Neutrophil (primary cell): ENCODE data around the gene HMGCL.
"Not testable (repeated sequence)": the region's sequence is repeated elsewhere in the genome, so short reads cannot be mapped to it uniquely, and the experiment has no call there.

ENCODE experiments used
- H3K27ac ChIP-seq: fragments of 200-600 bp; sonication (generic); 2 replicates; pipeline ENCODE4 v1.5.1; 2016; ENCODE audit warnings: mild to moderate bottlenecking, moderate library complexity
- H3K27me3 ChIP-seq: fragments of 200-600 bp; sonication (generic); 2 replicates; pipeline ENCODE4 v1.6.0; 2016; ENCODE audit warnings: mild to moderate bottlenecking
- H3K36me3 ChIP-seq: fragments of 200-600 bp; sonication (generic); 2 replicates; pipeline ENCODE4 v1.5.1; 2017
- H3K4me1 ChIP-seq, 2 experiments: fragments of 200-600 bp in 1 of 2; sonication (generic) in 1 of 2; 1 replicate in 1 of 2; 2 replicates in 1 of 2; pipeline versions ENCODE4 v1.5.1 to v1.6.1; 2013 to 2016; ENCODE audit warnings: low read depth in 1 of 2, low read length in 1 of 2, mild to moderate bottlenecking in 1 of 2, moderate library complexity in 1 of 2; ENCODE audit not compliant: control insufficient read depth in 1 of 2, insufficient read depth in 1 of 2
- H3K4me3 ChIP-seq, 2 experiments: fragments of 200-600 bp in 1 of 2; sonication (generic) in 1 of 2; 1 replicate in 1 of 2; 2 replicates in 1 of 2; pipeline ENCODE4 v1.5.1; 2013 to 2016; ENCODE audit warnings: low read depth in 1 of 2, low read length in 1 of 2, mild to moderate bottlenecking in 1 of 2, moderate library complexity in 1 of 2
- H3K9me3 ChIP-seq: fragments of 200-600 bp; sonication (generic); 2 replicates; pipeline ENCODE4 v1.5.1; 2016
- TF ChIP-seq, protein P1 (sequence below): fragments of 200-600 bp; sonication (generic); IDR thresholded peaks from 2 replicates; pipeline ENCODE4 v1.5.1; 2016; ENCODE audit warnings: antibody characterized with exemption

Gene HMGCL

DNA sequence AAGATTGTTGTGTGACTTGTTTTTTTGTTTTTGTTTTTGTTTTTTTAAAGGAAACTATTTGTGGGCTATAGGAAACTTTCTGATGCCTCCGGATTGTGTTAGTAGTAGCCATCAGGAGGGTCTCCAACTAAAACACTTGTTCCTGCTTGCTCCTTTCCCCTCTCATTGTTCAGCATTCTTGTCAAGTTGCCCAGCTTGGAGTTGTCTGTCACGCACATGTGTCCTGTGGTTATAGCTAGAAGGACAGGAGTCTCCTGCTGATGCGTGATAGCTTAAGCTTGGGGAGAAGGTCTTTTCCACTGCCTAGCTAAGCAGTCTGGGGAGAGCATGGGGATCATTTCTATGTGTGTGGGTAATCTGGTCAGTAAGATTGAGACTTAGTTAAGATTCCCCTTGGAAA, 37.5 kb downstream of the HMGCL start:
- Histone ChIP-seq H3K4me3 (no peak overlapping the region), H3K9me3 (no peaks in the 10 kb centered on the region), H3K27ac (no peak overlapping the region), H3K27me3 (no peaks in the 10 kb centered on the region), H3K36me3 (peaks cover 43% of the 10 kb centered on the region), H3K4me1 (peaks cover 20 to 23% of the 10 kb centered on the region in 2 experiments)
- TF ChIP-seq, protein P1, sequence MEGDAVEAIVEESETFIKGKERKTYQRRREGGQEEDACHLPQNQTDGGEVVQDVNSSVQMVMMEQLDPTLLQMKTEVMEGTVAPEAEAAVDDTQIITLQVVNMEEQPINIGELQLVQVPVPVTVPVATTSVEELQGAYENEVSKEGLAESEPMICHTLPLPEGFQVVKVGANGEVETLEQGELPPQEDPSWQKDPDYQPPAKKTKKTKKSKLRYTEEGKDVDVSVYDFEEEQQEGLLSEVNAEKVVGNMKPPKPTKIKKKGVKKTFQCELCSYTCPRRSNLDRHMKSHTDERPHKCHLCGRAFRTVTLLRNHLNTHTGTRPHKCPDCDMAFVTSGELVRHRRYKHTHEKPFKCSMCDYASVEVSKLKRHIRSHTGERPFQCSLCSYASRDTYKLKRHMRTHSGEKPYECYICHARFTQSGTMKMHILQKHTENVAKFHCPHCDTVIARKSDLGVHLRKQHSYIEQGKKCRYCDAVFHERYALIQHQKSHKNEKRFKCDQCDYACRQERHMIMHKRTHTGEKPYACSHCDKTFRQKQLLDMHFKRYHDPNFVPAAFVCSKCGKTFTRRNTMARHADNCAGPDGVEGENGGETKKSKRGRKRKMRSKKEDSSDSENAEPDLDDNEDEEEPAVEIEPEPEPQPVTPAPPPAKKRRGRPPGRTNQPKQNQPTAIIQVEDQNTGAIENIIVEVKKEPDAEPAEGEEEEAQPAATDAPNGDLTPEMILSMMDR: no peak

DNA sequence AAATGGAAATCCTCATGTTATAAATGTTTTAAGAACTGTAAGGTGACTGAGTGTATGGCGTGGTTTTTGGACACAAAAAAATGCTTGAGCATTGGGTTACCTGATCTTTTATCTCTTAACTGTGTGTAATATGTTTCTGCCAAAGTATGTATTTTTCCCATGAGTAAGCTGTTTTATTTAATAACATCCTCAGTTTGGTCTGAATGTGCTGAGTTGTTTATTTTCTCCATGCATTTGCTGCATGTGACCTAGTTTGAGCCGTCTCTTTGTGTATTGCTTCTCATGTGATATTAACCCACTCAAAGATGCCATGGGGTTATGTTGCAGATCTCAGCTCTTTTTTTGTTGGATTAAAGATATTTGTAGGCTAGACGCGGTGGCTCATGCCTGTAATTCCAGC, 40.4 kb downstream of the HMGCL start:
- H3K27ac ChIP-seq: no peak overlapping the region
- no peaks in the 10 kb centered on the region for H3K27me3 ChIP-seq
- TF ChIP-seq, protein P1: no peak
- H3K36me3 ChIP-seq: peaks cover 47% of the 10 kb centered on the region
- H3K9me3 ChIP-seq: no peaks in the 10 kb centered on the region
- no peak overlapping the region for H3K4me3 ChIP-seq
- peaks cover 5 to 6% of the 10 kb centered on the region in 2 experiments for H3K4me1 ChIP-seq

DNA sequence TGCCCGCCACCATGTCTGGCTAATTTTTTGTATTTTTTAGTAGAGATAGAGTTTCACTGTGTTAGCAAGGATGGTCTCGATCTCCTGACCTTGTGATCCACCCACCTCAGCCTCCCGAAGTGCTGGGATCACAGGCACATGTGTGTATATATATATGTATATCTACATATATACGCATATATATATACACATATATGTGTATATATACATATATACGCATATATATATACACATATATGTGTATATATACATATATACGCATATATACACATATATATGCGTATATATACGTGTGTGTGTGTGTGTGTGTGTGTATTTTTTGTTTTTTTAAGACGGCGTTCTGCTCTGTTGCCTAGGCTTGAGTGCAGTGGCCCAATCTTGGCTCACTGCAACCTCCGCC, 42.1 kb downstream of the HMGCL start:
- H3K4me3 ChIP-seq, H3K27ac ChIP-seq, H3K9me3 ChIP-seq, H3K27me3 ChIP-seq: not testable (repeated sequence)
- H3K36me3 ChIP-seq: peaks cover 47% of the 10 kb centered on the region
- peaks cover 18 to 21% of the 10 kb centered on the region in 2 experiments for H3K4me1 ChIP-seq

DNA sequence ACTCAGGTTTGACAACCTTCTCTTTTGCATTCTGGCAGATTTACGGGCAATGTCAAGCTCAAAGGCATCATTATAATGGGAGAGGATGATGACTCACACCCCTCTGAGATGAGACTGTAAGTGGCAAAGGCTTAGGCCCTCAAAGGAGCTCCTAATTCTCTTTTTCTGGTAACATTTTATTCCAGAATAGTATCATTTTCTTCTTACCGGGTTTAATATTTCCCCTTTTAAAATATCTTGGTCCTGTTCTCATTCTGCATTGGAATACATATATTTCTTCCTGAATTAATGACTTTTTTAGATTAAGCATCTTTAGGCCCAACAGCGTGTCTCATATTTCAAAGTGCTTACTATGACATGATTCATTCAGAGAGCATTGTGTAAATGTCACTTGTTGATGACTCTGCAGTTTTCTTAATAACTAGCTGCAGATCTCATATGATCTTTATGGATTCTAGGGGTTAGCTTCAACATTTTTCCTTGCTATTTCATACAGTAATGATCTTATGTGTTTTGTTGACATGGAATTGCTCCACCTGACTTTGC, 45.3 kb downstream of the HMGCL start:
- peaks cover 28 to 30% of the 10 kb centered on the region in 2 experiments for H3K4me1 ChIP-seq
- no peaks in the 10 kb centered on the region for H3K27me3 ChIP-seq
- no peak overlapping the region for H3K4me3 ChIP-seq
- peaks cover 18% of the 10 kb centered on the region for H3K36me3 ChIP-seq
- no peaks in the 10 kb centered on the region for H3K9me3 ChIP-seq
- peak overlapping the region; percentile 35 for H3K27ac ChIP-seq
- TF ChIP-seq, protein P1: no peak

DNA sequence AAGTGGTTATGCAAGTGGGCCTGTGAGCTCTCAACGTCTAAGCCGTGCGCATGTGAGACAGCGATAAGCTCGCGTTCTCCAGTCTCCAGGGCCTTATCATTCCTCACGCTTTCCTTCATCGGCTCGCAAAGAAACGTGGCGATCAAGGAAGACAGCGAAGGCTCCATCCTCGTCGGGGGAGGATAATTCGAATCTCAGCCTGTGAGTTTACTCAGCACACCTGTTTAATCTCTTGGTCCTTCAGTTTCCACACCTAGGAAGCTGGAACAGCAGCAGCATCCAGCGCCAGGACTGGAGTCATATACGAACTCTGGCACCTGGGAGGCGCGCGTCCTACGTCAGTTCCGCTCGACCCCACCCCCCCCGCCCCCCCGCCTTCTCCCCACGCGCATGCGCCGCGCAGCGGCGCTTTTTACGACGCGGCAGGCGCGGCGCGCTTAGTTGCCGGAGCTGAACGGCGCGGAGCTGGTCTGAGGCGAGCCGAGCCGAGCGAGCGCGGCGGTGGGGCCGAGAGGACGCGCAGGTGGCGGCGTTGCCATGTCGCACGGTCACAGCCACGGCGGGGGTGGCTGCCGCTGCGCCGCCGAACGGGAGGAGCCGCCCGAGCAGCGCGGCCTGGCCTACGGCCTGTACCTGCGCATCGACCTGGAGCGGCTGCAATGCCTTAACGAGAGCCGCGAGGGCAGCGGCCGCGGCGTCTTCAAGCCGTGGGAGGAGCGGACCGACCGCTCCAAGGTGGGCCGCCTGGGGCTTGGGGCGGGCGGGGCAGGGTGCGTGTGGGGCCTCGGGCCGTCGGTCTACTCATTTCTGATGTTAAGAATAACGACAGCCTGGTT, 47.0 kb downstream of the HMGCL start, which contains the start of gene PITHD1:
TSS of gene PITHD1 (plus strand) at position 440 of the 836 bp plus-strand sequence. CDS start at position 538, 98 bp downstream.
- Histone ChIP-seq H3K36me3 (peaks cover 6% of the 10 kb centered on the region), H3K9me3 (no peaks in the 10 kb centered on the region), H3K27ac (peak within 1 kb of the TSS; percentile 93), H3K4me1 (peaks cover 28 to 30% of the 10 kb centered on the region in 2 experiments), H3K4me3 (peak within 1 kb of the TSS; percentile 70 to 91), H3K27me3 (no peaks in the 10 kb centered on the region)
- TF ChIP-seq, protein P1: peak; percentile 40

DNA sequence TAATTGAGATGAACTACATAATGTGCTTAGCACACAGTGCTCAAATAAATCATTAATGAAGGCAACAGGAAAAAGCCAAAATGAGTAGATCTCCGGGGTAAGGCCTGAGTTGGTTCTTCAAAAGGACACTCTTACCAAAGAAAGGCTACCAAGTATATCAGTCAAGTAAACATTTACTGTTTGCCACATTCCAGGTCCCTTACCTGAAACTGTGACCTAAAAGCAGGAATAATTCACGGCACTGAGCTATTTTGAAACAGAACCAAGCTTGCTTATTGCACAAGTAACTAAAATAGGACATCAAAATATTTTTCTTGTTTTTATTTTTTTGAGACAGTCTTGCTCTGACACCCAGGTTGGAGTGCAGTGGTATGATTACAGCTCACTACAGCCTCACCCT, 49.0 kb downstream of the HMGCL start:
- Histone ChIP-seq H3K9me3 (no peaks in the 10 kb centered on the region), H3K27ac (no peak overlapping the region), H3K4me1 (peaks cover 28 to 34% of the 10 kb centered on the region in 2 experiments), H3K4me3 (no peak overlapping the region), H3K27me3 (no peaks in the 10 kb centered on the region), H3K36me3 (no peaks in the 10 kb centered on the region)
- TF ChIP-seq, protein P1: no peak
